HG02798 (cell line): ENCODE data around the gene RGS12.

ENCODE experiments used
- ATAC-seq: cut with Tn5 transposase; IDR thresholded peaks from one replicate; pipeline ENCODE4 v1.9.1; 2021; ENCODE audit warnings: mild to moderate bottlenecking; ENCODE audit not compliant: unreplicated experiment, poor library complexity

RGS12 gene

GRCh38 chr4:3305610-3306371 lies 13.0 kb downstream of the RGS12 start:
- ATAC-seq, result no peak

DNA sequence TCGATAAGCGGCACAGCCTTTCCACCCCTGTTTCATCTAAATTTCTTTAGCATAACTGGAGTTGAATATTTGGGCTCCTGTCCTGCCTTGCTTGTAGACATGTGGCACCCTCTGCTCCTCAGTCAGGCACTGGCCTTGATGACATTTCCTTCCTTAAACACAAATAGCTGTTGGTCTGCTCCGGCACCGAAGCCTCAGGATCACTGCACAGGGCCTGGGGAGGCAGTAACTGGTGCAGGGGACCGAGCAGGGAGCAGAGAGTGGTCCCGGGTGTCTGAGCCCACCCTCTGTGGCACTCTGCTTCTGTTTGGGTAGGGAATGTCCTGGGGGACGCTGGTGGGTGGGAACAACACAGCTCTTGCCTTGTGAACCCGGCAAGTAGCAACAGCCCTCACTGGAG lies 13.6 kb downstream of the RGS12 start:
- no peak for ATAC-seq

DNA sequence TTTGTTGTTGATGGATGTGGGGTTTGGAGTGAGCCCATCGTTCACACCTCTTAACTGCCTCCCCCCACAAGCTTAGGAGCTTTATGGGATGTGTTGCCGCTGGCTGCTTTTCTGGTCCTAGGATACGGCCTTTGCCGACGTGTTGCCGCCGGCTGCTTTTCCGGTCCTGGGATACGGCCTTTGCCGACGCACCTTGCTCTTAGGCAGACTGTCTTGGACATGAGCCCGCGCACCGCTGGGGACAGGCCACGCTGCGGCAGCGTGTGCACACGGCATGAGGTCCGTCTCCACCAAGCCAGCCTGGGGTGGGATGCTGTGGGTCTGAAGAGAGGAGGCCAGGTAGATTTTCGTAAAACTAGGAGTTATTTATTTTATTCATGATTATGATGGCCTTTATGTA lies 14.2 kb downstream of the RGS12 start:
- ATAC-seq, result no peak

DNA sequence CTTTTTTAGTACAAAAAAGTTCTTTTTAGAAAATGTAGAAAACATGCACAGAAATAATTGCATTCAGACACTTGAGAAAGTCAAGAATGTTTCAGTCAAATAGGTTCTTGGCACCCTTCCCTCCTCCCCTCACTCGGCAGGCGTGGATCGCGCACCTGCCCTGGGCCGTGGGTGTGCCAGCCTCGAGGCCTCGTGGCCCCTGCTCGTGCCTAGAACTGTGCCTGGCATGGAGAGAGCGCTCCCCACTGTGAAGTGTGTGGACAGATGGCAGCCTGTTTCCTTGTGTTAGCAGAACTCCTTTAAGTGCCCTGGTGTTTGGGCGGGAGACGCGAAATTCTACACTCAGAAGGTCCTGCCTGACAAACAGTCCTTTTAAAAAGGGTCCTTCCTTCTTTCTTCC lies 14.7 kb downstream of the RGS12 start:
- ATAC-seq, result no peak

DNA sequence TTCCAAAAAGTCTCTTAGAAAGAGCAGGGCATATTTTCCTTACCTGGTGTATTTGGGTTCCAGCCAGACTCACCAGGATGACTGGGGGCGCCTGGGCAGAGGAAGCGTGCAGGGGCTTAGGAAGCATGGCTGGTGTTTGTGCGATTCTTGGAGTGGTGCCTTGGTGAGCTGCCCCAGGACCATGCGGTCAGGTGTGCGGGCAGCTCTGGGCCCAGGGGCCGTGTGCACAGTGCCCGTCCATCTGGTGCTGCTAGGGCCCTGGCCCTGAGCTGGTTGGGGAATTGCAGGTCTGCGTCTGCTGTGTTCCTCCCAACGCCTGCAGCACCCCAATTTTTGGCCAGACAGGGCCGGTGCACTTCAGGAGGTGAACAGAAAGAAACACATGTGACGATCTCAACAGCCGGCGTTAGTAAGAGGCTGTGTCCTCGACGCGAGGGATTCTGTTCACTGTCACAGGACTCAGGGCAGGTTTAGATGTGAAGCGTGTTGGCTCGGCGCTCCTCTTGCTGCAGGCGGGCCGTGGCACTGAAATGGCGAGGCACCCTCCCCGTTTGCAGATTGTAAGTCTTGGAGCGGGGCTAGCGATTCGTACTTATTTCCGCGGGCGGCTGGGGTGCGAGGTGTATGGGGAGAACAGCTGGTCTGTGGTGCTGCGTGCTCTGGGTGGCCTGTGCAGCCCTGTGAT lies 15.2 kb downstream of the RGS12 start:
- no peak for ATAC-seq

- no peak for ATAC-seq
Measured at GRCh38 chr4:3308691-3309090, 15.9 kb downstream of the RGS12 start.

- ATAC-seq, result no peak
Measured at GRCh38 chr4:3310301-3311094, 17.7 kb downstream of the RGS12 start.

GRCh38 chr4:3311095-3311372 lies 18.2 kb downstream of the RGS12 start:
- no peak for ATAC-seq

- no peak for ATAC-seq
Measured at GRCh38 chr4:3311489-3312171, 18.8 kb downstream of the RGS12 start.

GRCh38 chr4:3312362-3312761 lies 19.5 kb downstream of the RGS12 start:
- no peak for ATAC-seq

DNA sequence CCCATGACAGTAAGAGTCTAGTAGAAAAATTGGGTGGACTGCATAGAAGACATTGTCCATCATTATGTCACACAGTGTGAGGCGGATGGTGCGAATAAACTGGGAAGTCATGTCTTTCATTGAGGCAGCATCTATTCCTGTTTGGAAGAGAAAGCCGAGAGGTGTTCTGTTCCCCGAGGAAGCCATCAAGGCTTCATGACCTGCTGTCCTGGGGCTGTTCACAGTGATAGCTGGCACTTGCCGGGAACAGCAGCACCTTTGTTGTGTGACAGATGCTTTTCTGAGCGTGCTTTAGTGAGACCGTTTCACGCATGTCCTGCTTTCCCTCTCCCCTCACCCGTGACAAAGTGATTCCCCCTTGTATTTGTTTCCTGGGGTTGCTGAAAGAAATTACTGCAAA lies 20.3 kb downstream of the RGS12 start:
- no peak for ATAC-seq

DNA sequence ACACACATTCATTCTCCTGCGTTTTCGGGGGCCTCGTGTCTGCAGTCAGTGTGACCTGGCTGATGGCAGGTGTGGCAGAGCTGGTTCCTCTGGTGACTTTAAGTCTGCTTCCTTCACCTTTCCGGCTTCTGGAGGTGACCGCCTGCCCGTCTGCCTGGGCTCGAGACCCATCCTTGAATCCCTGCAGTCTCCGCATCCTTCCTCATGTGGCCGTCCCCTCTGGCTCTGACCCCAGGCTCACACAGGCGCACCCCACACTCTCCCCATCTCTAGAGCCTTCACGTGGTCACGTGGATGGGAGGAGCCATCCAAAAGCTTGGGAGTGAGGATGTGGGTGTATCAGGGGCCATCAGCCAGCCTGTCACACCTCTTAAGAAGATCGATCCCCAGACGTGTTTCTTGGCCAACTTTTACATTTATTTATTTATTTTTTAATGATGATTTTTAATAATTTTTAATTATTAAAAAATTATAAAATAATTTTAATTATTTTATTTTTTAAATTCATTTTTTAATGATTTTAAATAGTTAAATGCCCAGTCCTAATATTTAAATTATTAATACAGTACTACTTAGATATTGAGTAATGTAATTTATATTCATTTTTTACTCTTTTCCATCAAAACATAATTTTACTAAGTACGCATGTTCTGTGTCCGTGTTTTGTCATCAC lies 20.9 kb downstream of the RGS12 start:
- ATAC-seq, result no peak

- no peak for ATAC-seq
Measured at GRCh38 chr4:3314706-3315260, 22.0 kb downstream of the RGS12 start.

DNA sequence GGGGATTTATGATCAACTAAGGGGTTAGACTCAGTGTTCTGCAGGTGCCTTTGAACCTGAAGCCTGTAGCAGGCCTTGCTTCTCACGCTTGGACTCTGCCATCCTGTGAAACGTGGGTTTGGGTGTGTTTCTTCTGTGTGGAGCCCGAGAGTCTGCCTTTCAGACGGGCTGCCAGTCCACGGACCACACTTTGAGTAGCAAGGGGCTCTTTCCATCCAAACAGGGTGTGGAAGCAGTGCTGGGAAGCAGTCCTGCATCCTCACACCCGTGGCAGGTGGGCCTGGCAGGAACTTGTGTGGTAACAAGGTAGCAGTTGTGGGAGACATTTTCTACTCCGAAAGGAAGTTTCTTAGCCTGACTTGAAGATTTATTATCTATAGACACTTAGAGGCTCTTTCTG lies 22.7 kb downstream of the RGS12 start:
- ATAC-seq, result no peak

GRCh38 chr4:3316146-3316545 lies 23.3 kb downstream of the RGS12 start:
- no peak for ATAC-seq

GRCh38 chr4:3317011-3317655 lies 24.3 kb downstream of the RGS12 start:
- ATAC-seq, result no peak

GRCh38 chr4:3317656-3318211 lies 24.9 kb downstream of the RGS12 start:
- no peak for ATAC-seq

- no peak for ATAC-seq
Measured at GRCh38 chr4:3318561-3319021, 25.8 kb downstream of the RGS12 start.

GRCh38 chr4:3320361-3321023 lies 27.7 kb downstream of the RGS12 start:
- no peak for ATAC-seq
